EL (cell line): ENCODE data around the gene ZNF280A.
"Not testable (repeated sequence)": the region's sequence is repeated elsewhere in the genome, so short reads cannot be mapped to it uniquely, and the experiment has no call there.

ENCODE experiments used
- DNase-seq: peaks from one replicate; pipeline ENCODE4 v3.0.0-alpha.2; 2016

Gene ZNF280A

GRCh38 chr22:22510833-22511232 is 9.2 kb downstream of the ZNF280A start:
- not testable (repeated sequence) for DNase-seq

- DNase-seq = not testable (repeated sequence)
Observed at GRCh38 chr22:22509912-22510311, 10.2 kb downstream of the ZNF280A start.

GRCh38 chr22:22508274-22509176 is 11.5 kb downstream of the ZNF280A start, which contains the start of gene ZNF280B:
TSS of gene ZNF280B (minus strand) at chr22:22508742. CDS start at chr22:22489398, 19,344 bp downstream.
- peak; percentile 47 for DNase-seq

GRCh38 chr22:22507743-22508273 is 12.3 kb downstream of the ZNF280A start:
- no peak for DNase-seq

- no peak for DNase-seq
Observed at GRCh38 chr22:22506736-22507135, 13.3 kb downstream of the ZNF280A start.

GRCh38 chr22:22498267-22498666 is 21.8 kb downstream of the ZNF280A start:
- no peak for DNase-seq

- DNase-seq = not testable (repeated sequence)
Observed at GRCh38 chr22:22491589-22491988, 28.5 kb downstream of the ZNF280A start.

- DNase-seq = no peak
Observed at GRCh38 chr22:22488736-22489135, 31.3 kb downstream of the ZNF280A start.

- no peak for DNase-seq
Observed at GRCh38 chr22:22487869-22488597, 32.0 kb downstream of the ZNF280A start.

- DNase-seq = no peak
Observed at GRCh38 chr22:22487059-22487458, 33.0 kb downstream of the ZNF280A start.

- no peak for DNase-seq
Observed at GRCh38 chr22:22486132-22486899, 33.8 kb downstream of the ZNF280A start.

- no peak for DNase-seq
Observed at GRCh38 chr22:22485524-22485923, 34.5 kb downstream of the ZNF280A start.

GRCh38 chr22:22484023-22484422 is 36.0 kb downstream of the ZNF280A start:
- no peak for DNase-seq

GRCh38 chr22:22480940-22481339 is 39.1 kb downstream of the ZNF280A start:
- no peak for DNase-seq

GRCh38 chr22:22479999-22480532 is 40.0 kb downstream of the ZNF280A start:
- peak; percentile 5 for DNase-seq

- DNase-seq = no peak
Observed at GRCh38 chr22:22479116-22479515, 41.0 kb downstream of the ZNF280A start.

- DNase-seq = no peak
Observed at GRCh38 chr22:22478470-22478869, 41.6 kb downstream of the ZNF280A start.

- no peak for DNase-seq
Observed at GRCh38 chr22:22474733-22475132, 45.3 kb downstream of the ZNF280A start.

GRCh38 chr22:22471104-22471503 is 49.0 kb downstream of the ZNF280A start:
- not testable (repeated sequence) for DNase-seq

- DNase-seq = no peak
Observed at GRCh38 chr22:22469527-22469926, 50.5 kb downstream of the ZNF280A start.

- DNase-seq = not testable (repeated sequence)
Observed at GRCh38 chr22:22468794-22469469, 51.1 kb downstream of the ZNF280A start.

- no peak for DNase-seq
Observed at GRCh38 chr22:22467112-22467511, 53.0 kb downstream of the ZNF280A start.
